Heart right ventricle (tissue), 16 donors: ENCODE measurements around the gene CNPY4. TPM values are rescaled to one million over a fixed set of nuclear protein-coding genes. Genes with fewer than 3 reads are reported as not detected.
A peak's percentile ranks its signal among the peaks of the same experiment; 100 is the strongest.

ENCODE experiments used
- ATAC-seq, 8 donors: fragments of 200-7000 bp; cut with Tn5 transposase; one replicate each; pipeline ENCODE4 v1.9.1; 2020; ENCODE audit warnings: mild to moderate bottlenecking in 8 of 8, moderate library complexity in 8 of 8, moderate number of reproducible peaks in 1 of 8
- DNase-seq, 2 donors: peaks; one replicate each; pipeline ENCODE4 v3.0.0-alpha.2; 2020
- H3K27ac ChIP-seq, 10 donors: fragments of 200-600 bp; sonication (generic) in 2 of 10; one replicate each; pipeline versions ENCODE4 v1.5.0 to v1.8.0; 2020 to 2022; ENCODE audit warnings: mild to moderate bottlenecking in 3 of 10
- H3K27me3 ChIP-seq, 7 donors: fragments of 200-600 bp; one replicate each; pipeline ENCODE4 v1.8.0; 2021 to 2022; ENCODE audit warnings: mild to moderate bottlenecking in 2 of 7
- H3K36me3 ChIP-seq, 9 donors: fragments of 200-600 bp; sonication (generic) in 1 of 9; one replicate each; pipeline versions ENCODE4 v1.5.0 to v1.8.0; 2020 to 2022; ENCODE audit warnings: mild to moderate bottlenecking in 2 of 9
- H3K4me1 ChIP-seq, 9 donors: fragments of 200-600 bp; sonication (generic) in 1 of 9; one replicate each; pipeline versions ENCODE4 v1.5.0 to v1.8.0; 2020 to 2022; ENCODE audit warnings: mild to moderate bottlenecking in 4 of 9
- H3K4me3 ChIP-seq, 10 donors: fragments of 200-600 bp; sonication (generic) in 2 of 10; one replicate each; pipeline versions ENCODE4 v1.5.0 to v1.8.0; 2020 to 2022; ENCODE audit warnings: mild to moderate bottlenecking in 7 of 10, moderate library complexity in 2 of 10
- H3K9me3 ChIP-seq, 11 donors: fragments of 200-600 bp in 10 of 11; sonication (generic) in 2 of 11; one replicate each; pipeline versions ENCODE4 v1.5.0 to v1.8.0; 2013 to 2022; ENCODE audit warnings: mild to moderate bottlenecking in 2 of 11, control low read depth in 1 of 11, moderate library complexity in 1 of 11
- WGBS, 2 donors: extraction: QIAGEN DNeasy Blood & Tissue Kit; methylation state at CpG; one replicate each; pipeline ENCODE4 v1.1.7; 2013; ENCODE audit warnings: inconsistent platforms in 1 of 2; 5-methylcytosine and 5-hydroxymethylcytosine counted together
- intact Hi-C, 10 donors: fragments of 100-400 bp; cut with DNase I; formaldehyde crosslinking; loops; one replicate each; pipeline versions ENCODE4 v1.11.1 to v1.14.2; 2022
- polyA plus RNA-seq, 2 donors: library from polyadenylated mRNA; stranded (reverse); fragments of 200-250 nt; gene quantifications; one replicate each; pipeline ENCODE4 v1.2.3, GENCODE V29; 2013
- total RNA-seq, 10 donors: library from RNA; stranded (reverse); fragmentation: NEBNext Ultra II Directional in 3 of 10; extraction: Animal tissue kit (Norgen Biotek cat#: 25700) in 3 of 10; gene quantifications; one replicate each; pipeline versions ENCODE4 v1.2.1 to v1.2.4, GENCODE V29; 2021 to 2023
- TF ChIP-seq, protein P1 (sequence below), 9 donors: fragments of 200-600 bp; sonication (generic) in 2 of 9; IDR thresholded peaks; one replicate each; pipeline versions ENCODE4 v1.5.0 to v1.8.0; 2021 to 2022; ENCODE audit warnings: antibody characterized with exemption in 9 of 9, mild to moderate bottlenecking in 5 of 9, moderate library complexity in 1 of 9
- donor health status: Arrhythmogenic right ventricular cardiomyopathy.
- donor health status: ischemic (EF 13 %, LVEDD 7.1; RV severe dilation, severe dysfunction).
- donor health status: healthy with polysubstance abuse.
- donor health status: DM: no; HTN: yes; CAD: no.
- donor health status: DM: no; HTN: no; CAD: no.
- donor health status: ischemic (EF 25% LVEDD 6.9; RV normal size, moderate dysfunction).
- donor health status: ischemic (EF 25% LVEDD 5.7; RV mildly dilated, moderate dysfunction).
- donor health status: healthy.
- donor health status: DM: yes; HTN: yes; CAD: no.
- donor health status: Ischemic cardiomyopathy.
- donor health status: ischemic (EF 35%, LVEDD 5.7; RV mildly dilated, moderate dysfunction).
- donor health status: nonischemic (EF 11% LVEDD 7.7; RV severe dilation, severe dysfunction).
- donor health status: DM: yes; HTN: yes; CAD: no.
- donor health status: PGD.
- donor health status: ischemic (EF 29% LVEDD 5.4; RV normal size, mild dysfunction).
- donor health status: nonischemic (EF 23%, LVEDD 6.1; RV moderate dilation, normal function).

The CNPY4 gene
- total and polyA plus RNA-seq, 12 donors = 4.9 to 13.7 (median 7.4) TPM

DNA sequence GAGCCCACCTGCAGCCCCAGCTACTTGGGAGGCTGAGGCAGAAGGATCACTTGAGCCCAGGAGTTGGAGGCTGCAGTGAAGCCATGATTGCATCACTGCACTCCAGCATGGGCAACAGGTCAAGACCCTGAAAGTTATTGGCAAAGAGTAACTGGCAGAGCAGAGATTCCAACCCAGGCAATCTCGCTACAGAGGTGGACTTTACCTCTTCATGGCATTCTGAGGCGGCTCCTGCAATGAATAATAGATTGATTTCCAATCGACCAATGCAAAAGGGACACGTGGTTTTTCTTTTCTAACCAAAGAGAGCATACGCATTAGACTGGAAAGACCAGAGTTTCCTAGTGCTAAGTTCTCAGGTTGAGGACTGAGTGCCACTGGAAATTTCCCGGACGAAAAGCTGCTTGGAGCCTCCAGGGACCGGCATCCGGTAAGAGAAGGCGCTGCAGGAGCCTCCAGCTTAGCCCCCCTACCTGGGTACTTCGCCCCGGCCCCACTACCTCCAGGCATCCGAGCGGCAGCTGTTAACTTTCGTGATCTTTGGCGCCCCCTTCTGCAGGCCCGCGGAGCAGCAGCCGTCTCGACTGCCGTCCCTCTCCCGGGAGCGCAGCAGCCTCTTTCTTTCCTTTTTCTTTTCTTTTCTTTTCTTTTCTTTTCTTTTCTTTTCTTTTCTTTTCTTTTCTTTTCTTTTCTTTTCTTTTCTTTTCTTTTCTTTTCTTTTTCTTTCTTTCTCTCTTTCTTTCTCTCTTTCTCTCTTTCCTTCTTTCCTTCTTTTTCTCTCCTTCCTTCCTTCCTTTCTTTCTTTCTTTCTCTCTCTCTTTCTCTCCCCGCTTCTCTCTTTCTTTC lies 11.4 kb downstream of the CNPY4 start:
- H3K9me3 ChIP-seq = no peaks in the 10 kb centered on the region
- intact Hi-C loops = loop anchor here in 8 of 10 donors (2.0 to 10.0 kb wide), 9 partner anchors 48 to 274 kb away; partner anchors contain the start of genes PVRIG (in 5 of the 8) and TRIM4 (in 1 of the 8)
- H3K4me1 ChIP-seq = peaks cover 10 to 31% (median 17%) of the 10 kb centered on the region in 9 donors
- H3K36me3 ChIP-seq = no peaks in the 10 kb centered on the region
- 13 to 14% methylated on average over 24 of the region's 24 CpGs for whole genome bisulfite sequencing, 2 donors
- TF ChIP-seq, protein P1, sequence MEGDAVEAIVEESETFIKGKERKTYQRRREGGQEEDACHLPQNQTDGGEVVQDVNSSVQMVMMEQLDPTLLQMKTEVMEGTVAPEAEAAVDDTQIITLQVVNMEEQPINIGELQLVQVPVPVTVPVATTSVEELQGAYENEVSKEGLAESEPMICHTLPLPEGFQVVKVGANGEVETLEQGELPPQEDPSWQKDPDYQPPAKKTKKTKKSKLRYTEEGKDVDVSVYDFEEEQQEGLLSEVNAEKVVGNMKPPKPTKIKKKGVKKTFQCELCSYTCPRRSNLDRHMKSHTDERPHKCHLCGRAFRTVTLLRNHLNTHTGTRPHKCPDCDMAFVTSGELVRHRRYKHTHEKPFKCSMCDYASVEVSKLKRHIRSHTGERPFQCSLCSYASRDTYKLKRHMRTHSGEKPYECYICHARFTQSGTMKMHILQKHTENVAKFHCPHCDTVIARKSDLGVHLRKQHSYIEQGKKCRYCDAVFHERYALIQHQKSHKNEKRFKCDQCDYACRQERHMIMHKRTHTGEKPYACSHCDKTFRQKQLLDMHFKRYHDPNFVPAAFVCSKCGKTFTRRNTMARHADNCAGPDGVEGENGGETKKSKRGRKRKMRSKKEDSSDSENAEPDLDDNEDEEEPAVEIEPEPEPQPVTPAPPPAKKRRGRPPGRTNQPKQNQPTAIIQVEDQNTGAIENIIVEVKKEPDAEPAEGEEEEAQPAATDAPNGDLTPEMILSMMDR (IDR thresholded peaks at IDR 0.05) = peak; percentile 71 to 93 (median 89)
- H3K27me3 ChIP-seq = peaks cover 0 to 1% (median 0%) of the 10 kb centered on the region in 7 donors
- peak overlapping the region in 1 of 10 donors; percentile 11 for H3K4me3 ChIP-seq
- no peak overlapping the region for H3K27ac ChIP-seq
- ATAC-seq (no peak), DNase-seq (peak; percentile 78 to 84)

DNA sequence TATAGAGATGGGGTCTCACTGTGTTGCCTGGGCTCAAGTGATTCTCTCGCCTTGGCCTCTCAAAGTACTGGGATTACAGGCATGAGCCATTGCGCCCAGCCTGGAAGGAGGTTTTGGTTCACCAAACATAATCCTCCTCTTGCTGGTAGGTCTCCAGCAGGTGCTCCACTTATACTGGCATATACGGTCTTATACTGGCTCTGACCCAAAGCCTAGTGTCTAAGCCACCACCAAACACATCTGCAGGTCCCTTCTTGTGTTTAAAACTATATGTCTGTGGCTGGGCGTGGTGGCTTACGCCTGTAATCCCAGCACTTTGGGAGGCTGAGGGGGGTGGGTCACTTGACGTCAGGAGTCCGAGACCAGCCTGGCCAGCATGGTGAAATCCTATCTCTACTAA lies 12.7 kb downstream of the CNPY4 start:
- DNase-seq (no peak), ATAC-seq (no peak)
- peaks cover 0 to 6% (median 0%) of the 10 kb centered on the region in 7 donors for H3K27me3 ChIP-seq
- H3K4me3 ChIP-seq = no peak overlapping the region
- TF ChIP-seq, protein P1 (IDR thresholded peaks at IDR 0.05) = no peak
- H3K4me1 ChIP-seq = peaks cover 7 to 24% (median 10%) of the 10 kb centered on the region in 9 donors
- intact Hi-C loops = loop anchor here (2.0 to 10.0 kb wide), 9 partner anchors 80 to 273 kb away; partner anchors contain the start of genes PVRIG (in 5 of the 10) and TRIM4 (in 1 of the 10)
- H3K9me3 ChIP-seq = no peaks in the 10 kb centered on the region
- 60 to 67% methylated on average over 7 of the region's 7 CpGs for WGBS, 2 donors
- no peaks in the 10 kb centered on the region for H3K36me3 ChIP-seq
- no peak overlapping the region for H3K27ac ChIP-seq

DNA sequence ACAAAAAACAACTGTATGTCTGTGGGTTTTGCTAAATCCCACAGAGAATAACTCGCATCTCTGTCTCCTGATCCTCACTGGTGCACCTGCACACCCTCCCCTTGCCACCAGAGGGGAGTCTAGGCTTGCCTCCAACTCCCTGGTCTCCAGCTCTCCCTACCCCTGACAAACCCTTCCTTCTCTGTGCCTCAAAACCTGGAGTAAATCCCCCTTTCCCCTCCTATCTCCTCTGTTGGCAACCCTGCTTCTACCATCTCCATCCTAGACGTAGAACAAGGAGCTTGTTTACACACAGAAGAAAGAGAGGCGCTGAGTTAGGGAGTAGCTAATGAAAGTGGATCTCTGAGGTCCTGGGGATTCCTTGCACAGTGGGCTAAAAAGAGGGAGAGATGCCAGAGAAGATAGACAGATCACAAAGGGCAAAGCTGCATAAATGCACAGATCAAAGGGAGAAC lies 13.3 kb downstream of the CNPY4 start:
- peaks cover 0 to 6% (median 0%) of the 10 kb centered on the region in 7 donors for H3K27me3 ChIP-seq
- DNase-seq = peak in 1 of 2 donors; percentile 39
- no peak overlapping the region for H3K27ac ChIP-seq
- H3K4me1 ChIP-seq = peaks cover 3 to 18% (median 8%) of the 10 kb centered on the region in 9 donors
- no peak overlapping the region for H3K4me3 ChIP-seq
- intact Hi-C loops = loop anchor here (2.0 to 10.0 kb wide), 9 partner anchors 80 to 272 kb away; partner anchors contain the start of genes PVRIG (in 5 of the 10) and TRIM4 (in 1 of the 10)
- WGBS, 2 donors = 18 to 24% methylated on average over 3 of the region's 3 CpGs
- no peaks in the 10 kb centered on the region for H3K9me3 ChIP-seq
- TF ChIP-seq, protein P1 (IDR thresholded peaks at IDR 0.05) = peak; percentile 40 to 89 (median 79)
- peak in 7 of 8 donors; percentile 69 to 83 (median 80) for ATAC-seq
- H3K36me3 ChIP-seq = no peaks in the 10 kb centered on the region
